GM18498 (cell line): Measurements from ENCODE around the gene ATP6V0C.
"Not testable (repeated sequence)": the region's sequence is repeated elsewhere in the genome, so short reads cannot be mapped to it uniquely, and the experiment has no call there.

Experiments
- ATAC-seq: cut with Tn5 transposase; IDR thresholded peaks from one replicate; pipeline ENCODE4 v1.9.1; 2021; ENCODE audit warnings: mild to moderate bottlenecking, moderate library complexity; ENCODE audit not compliant: unreplicated experiment

The ATP6V0C gene

DNA sequence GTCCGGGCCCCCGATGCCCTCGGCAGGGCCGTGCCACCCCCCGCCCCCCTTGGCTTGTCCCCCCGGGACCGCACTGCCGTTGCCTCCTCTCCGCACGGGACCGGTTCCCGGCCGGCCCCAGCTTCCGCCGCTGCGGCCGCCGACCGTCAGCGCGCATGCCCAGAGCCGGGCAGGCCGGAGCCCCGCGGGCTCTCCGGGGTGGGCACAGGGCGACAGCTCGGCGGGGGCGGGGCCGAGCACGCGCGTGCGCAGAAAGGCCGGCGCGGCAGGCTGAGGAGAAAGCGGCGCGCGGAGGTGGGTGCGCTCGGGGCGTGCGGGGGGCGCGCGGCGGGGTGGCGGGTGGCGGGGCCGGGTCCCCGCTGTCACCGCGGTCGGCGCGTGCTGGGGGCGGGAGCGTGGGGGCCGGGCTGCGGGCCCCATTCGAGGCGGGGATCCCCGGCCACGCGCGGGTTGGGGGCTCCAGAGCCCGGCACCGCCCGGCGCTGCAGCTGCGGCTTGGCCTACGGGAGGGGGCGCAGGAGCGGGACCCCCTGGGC is 38.8 kb upstream of the ATP6V0C start, which contains the start of gene TBC1D24:
TSS of gene TBC1D24 (plus strand) at position 251 of the 536 bp plus-strand sequence. CDS start 21,022 bp downstream, outside the sequence.
- peak; percentile 51 for ATAC-seq

DNA sequence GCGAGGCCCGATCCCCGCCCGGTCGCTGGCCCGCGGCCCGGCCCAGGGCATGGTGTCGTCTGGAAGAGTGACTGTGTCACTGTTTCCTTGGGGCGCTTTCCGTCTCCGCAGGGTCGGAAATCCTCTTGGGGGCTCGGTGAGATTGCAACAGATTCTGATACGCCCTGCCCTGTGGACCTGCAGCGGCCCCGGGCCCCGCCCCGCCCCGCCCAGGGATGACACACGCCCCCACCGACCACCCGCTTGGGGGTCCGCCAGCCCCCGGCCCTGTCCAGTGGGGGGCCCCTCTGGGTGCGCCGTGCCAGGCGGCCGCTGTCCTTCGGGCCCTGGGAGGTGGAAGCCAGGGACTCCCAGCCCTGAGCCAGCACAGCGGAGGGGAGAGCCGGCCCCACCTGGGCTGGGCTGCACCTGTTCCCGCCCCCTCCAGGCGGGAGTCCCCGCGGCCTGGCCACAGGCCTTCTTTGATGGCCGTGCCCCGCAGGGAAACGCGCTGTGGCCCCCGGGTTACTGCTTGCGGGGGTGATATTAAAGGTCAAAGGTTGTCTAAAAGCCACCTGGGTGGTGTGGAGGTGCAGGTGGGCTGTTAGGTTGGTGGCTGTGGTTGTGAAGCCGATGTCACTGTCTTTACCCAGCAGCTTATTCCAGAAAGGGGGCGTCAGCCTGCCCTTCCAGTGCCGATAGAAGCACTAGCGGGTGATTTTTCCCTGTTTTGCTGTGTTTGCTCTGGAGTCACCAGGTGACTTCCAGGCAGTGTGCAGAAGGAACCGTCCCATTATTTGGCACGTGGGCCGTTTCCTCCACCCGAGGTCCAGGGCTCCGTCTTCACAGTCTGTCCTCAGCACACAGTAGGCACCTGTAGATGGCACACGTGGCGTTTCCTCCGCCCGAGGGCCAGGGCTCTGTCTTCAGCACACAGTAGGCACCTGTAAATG is 38.1 kb upstream of the ATP6V0C start:
- peak; percentile 4 for ATAC-seq

- no peak for ATAC-seq
These were observed 37.4 kb upstream of the ATP6V0C start for GRCh38 chr16:2476345-2476720.

DNA sequence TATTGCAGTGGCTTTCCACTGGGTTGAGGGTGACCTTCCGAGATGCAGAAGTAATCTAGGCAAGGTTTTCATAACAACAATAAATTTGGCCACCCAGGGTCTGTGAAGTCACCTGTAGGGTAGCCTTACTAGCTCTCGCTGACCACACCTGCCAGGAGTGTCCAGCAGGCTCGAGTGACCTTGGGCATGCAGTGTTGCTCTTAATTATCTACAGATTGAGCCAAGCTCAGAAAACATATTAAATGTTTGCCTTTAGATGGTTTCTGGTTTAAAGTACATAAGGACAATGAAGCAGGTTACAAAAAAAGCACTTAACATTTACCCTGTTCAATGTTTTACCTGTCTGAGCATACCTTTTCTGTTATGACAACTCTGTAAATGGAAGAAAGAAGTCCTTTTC is 37.0 kb upstream of the ATP6V0C start:
- no peak for ATAC-seq

DNA sequence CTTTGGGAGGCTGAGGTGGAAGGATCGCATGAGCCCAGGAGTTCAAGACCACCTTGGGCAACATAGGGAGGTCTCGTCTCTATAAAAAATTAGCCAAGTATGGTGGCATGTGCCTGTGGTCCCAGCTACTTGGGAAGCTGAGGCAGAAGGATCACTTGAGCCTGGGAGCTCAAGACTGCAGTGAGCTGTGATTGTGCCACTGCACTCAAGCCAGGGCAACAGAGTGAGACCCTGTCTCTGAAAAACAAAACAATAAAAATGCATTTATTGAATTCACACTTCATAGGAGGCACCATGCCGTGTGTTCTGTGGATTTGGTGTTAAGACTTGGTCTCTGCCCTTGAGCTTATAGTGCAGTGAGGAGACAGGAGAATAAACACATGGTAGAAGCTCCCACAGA is 36.4 kb upstream of the ATP6V0C start:
- ATAC-seq, result no peak

DNA sequence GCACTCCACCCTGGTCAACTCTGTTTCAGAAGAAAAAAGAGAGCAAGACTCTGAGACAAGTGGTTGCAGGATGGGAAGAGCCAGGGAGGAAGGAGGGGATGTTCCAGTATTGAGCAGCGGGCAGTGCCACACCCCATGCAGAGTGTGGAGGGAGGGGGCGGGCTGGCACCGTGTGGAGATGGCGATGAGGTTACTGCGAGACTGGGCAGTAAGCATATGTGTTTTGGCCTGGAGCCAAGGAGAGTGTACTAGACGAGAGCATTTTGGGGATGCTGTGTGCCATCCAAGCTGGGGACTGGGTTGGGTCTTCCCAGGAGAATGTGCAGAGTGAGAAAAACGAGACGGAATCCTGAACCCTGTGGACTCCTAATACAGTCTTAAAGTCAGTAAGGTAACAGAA is 35.5 kb upstream of the ATP6V0C start:
- ATAC-seq, result no peak

GRCh38 chr16:2479996-2480395 is 33.8 kb upstream of the ATP6V0C start:
- not testable (repeated sequence) for ATAC-seq

- no peak for ATAC-seq
These were observed 32.8 kb upstream of the ATP6V0C start for GRCh38 chr16:2480948-2481347.

- no peak for ATAC-seq
These were observed 32.1 kb upstream of the ATP6V0C start for GRCh38 chr16:2481676-2482075.

DNA sequence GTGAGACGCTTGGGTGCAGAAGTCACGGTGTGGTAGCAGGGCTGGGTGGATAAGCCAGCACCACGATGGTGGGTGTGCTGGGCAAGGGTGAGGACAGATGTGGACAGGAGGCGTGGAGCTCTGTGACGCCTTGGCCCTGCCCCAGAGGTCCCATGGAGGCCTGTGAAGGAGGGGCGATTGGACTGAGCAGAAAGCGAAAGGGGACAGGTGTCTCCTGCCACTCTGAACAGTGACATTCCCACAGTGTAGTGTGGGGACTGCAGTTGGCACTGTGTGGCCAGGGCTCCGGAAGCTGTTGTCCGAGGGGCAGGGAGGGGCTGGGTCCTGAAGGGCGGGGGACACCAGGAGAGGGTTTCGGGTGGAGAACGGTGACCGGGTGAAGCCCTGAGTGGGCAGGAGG is 31.5 kb upstream of the ATP6V0C start:
- ATAC-seq, result no peak

DNA sequence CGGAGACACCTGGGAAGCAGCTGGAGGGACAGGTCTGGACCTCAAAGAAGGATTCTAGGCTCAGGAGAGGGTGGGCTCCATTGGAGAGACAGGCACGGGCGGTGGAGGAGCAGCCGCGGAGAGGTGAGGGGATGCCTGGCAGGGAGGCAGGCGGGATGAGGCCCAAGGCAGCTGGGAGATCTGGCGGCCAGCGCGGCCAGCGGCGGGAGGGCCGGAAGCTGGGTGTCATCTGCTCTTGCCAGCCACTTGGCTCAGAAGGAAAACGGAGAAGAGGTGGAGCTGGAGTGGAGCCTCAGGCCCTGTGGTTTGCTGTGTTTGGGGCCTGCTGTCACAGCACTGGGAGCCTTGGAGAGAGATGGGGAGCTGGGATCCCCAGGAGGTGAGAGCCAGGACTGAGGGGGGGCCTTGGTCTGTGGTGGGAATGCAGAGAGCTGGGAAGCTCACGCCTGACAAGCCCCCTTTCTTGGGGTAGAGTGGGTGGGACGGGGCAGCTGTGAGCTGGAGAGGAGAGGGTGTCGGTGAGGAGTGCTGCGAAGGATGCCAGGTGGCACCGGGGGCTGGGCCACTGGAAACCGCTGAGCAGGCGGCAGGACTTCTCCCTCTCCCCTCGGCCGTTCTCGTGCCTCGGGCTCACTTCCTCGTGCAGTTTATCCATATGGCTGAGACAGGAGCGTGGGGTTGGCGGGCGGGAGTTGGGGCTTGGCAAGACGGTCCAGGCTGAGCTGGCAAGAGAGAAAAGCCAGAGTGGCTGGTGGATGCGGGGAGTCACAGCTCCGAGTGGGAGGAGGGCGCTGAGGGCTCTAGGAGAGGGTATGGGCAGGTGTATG is 30.8 kb upstream of the ATP6V0C start:
- ATAC-seq, result no peak

DNA sequence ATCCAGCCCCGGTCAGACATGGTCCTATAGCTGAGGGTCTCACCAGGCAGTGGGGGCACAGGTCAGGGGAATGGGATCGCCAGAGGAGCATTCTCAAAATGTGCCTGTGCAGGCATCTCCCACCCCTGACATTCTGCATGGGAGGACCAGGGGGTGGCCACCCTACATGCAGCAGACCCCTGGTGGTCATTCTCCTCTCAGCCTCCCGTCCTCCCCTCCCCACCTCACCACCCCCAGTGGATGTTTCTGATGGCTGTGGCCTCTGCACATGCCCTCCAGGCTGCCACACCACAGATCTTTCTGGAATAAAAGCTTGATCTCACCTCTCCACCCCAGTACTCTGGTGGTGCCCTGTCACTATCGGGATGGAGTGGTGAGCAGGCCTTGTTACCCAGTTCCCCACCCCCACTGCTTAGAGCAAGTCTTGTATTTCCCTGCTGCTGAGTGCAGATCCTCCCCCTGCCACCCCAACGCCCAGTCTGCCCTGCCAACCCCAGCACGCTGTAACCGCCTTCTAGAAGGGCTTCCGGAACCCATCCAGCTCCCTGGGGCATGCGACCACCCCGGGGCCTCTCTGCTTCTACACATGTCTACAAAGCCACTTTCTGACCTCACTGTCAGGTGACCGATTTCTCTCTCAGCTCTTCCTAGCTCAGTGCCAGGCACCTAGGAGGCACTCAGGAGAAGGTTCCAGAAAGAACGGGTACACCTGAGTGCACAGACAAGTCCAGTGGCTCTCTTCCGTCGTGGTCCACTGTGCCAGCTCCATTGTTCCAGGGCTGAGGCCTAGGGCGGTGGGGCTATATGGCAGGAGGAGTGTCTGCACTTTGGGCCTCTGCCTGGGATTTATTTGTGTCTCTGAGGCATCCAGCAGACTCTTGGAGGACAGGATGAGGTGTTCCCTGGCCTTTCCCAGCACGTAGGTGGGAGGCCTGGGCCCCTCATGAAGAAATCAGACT is 29.5 kb upstream of the ATP6V0C start:
- no peak for ATAC-seq

GRCh38 chr16:2484898-2485508 is 28.7 kb upstream of the ATP6V0C start:
- ATAC-seq, result no peak

- ATAC-seq, result no peak
These were observed 27.8 kb upstream of the ATP6V0C start for GRCh38 chr16:2485811-2486507.

DNA sequence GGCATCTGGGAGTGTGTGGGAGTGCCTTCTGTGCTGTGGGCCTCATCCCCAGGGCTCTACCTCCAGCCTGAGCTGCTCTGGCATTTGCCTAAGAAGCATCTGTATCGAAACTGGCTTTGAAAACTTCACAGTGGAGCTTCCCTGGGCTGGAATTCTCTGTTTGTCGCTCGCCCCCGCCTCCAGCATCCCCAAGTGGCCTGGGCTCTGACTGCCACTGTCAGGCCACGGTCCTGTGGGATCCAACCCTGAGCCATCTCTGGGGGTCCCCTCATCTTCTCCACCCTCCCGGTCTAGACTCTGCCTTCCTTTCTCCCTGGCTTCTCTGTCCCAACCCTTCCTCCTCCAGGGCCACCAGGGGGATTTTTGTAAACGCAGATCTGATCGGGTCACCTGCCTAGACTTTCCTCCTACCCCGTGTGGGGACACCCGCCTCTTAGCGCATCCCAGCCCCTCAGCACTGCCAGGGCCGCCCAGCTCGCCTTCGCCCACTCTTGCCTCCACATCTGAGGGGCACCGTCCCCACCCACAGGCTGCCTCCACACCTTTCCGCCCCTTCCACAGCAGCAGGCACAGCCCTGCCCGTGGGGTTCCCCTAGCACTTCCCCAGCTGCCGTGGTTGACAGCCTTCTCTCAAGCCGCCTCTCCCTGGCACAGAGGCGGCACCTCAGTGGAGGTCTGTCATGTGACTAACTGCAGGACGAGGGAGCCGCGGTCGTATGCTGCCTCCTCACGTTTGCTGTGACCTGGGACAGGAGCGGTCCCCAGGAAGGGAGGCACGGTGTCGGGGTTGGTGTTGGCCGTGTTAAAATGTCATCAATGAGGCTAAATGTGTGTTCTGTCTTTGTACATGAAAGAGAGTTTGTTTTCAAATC is 26.9 kb upstream of the ATP6V0C start:
- peak; percentile 79 for ATAC-seq

DNA sequence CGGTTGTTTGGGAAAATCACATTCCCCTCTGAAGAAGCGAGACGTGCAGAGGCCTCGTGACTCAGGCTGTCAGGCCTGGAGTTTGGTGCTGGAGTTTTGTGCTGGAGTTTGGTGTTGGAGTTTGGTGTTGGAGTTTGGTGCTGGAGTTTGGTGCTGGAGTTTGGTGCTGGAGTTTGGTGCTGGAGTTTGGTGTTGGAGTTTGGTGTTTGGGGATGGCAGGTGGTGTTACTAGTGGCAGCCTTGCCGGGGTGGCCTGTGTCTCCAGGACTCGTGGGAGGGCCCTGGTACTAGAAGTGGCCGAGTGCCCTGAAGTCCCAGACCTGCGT is 26.3 kb upstream of the ATP6V0C start:
- no peak for ATAC-seq

GRCh38 chr16:2487903-2488531 is 25.7 kb upstream of the ATP6V0C start:
- ATAC-seq, result no peak

- no peak for ATAC-seq
These were observed 24.2 kb upstream of the ATP6V0C start for GRCh38 chr16:2489581-2489980.
